ENCODE data around the gene INTU.
"Not testable (repeated sequence)": the region's sequence is repeated elsewhere in the genome, so short reads cannot be mapped to it uniquely, and the experiment has no call there.

INTU gene

DNA sequence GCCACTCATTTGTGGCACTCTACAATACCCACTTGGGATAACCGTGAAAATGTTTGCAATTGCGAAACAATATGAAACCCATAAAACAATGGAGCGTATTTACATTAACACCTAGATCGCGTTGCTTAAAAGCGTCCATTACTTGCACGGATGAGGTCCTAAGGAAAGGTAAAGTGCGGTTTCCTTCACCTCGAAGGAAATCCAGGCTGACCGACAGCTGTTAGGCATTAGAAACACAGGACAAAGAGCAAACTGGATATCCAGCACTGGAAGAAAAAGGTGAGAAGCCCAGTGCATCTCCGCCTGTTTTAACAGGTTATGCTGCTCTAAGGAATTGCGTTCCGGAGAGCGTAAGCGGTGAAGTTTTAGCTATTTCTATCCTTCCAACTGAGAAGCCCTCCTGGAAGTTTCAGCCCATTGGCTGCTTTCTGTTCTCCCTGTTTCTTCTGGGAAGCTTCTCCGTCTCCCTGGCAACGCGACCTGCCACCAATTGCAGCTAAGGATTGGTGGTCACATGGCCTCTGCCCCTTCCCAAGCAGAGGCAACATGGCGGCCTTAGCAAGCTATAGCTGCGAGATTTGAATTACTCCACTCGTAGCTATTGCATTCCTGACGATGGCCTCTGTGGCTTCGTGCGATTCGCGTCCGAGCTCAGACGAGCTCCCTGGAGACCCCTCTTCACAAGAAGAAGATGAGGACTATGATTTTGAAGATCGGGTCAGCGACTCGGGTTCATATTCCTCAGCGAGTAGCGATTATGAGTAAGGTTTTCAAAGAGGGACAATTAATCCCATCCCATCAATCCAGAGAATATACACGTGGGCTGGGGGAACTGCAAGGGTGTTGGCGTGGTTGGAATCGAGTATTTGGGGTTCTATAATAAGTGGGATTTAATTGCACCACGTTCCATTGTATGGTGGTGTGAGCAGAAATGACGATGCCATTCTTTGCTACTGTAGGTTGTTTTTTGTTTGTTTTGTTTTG lies at the start of gene INTU:
Gene INTU (plus strand): TSS at position 538 of the 984 bp plus-strand sequence. CDS start 78 bp downstream, at position 616.
- H3K36me3 Mint-ChIP-seq: no peaks in the 10 kb centered on the region
- no peaks in the 10 kb centered on the region for H3K9me3 Mint-ChIP-seq
- H3K27ac Mint-ChIP-seq: no peak within 1 kb of the TSS
- peaks cover 13% of the 10 kb centered on the region for H3K4me1 Mint-ChIP-seq
- peaks cover 39% of the 10 kb centered on the region for H3K27me3 Mint-ChIP-seq
- peak within 1 kb of the TSS; percentile 79 for H3K4me3 Mint-ChIP-seq

DNA sequence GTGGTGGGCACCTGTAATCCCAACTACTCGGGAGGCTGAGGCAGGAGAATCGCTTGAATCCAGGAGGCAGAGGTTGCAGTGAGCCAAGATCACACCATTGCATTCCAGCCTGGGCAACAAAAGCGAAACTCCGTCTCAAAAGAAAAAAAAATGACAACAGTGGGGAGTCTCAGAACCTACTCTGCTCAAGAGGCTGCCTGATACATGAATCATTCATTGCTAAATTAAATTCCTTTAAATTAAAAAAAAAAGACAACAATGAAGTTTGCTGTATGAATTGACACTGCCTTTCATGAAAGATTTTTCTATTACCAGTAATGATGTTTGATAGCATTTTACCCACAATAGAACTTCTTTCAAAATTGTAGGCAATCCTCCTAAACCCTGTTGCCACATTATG lies 46.3 kb upstream of the INTU start:
- not testable (repeated sequence) for H3K27me3 Mint-ChIP-seq, H3K4me1 Mint-ChIP-seq, H3K4me3 Mint-ChIP-seq, H3K27ac Mint-ChIP-seq, H3K9me3 Mint-ChIP-seq, H3K36me3 Mint-ChIP-seq

DNA sequence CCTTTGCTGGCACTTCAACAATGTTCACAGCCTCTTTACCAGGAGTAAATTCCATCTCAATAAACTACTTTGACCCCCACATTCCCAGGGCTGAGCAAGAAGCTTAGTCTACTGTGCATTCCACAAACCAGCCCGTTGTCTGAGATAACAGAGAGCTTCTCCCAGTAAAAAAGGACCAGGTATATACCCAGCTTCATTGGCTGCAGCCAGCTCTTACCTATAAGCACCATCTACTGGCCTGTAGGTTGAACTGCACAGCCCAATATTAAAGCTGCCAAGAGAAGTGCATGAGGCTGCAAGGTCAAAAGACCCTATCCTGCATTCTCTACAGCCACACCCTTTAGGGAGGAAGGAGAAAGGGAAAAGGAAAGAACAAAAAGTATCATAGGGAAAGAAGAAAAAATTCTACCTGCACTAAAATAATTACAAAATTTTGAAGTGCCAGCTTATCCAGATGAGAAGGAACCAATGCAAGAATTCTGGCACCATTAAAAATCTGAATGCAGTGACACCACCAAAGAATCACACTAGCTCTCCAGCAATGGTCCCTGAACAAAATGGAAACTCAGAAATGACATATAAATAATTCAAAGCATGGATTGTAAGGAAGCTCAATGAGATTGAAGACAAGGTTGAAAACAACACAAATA lies 45.7 kb upstream of the INTU start:
- H3K9me3 Mint-ChIP-seq: no peaks in the 10 kb centered on the region
- H3K4me3 Mint-ChIP-seq: no peak overlapping the region
- peaks cover 6% of the 10 kb centered on the region for H3K27me3 Mint-ChIP-seq
- H3K36me3 Mint-ChIP-seq: no peaks in the 10 kb centered on the region
- H3K27ac Mint-ChIP-seq: no peak overlapping the region
- H3K4me1 Mint-ChIP-seq: no peaks in the 10 kb centered on the region

DNA sequence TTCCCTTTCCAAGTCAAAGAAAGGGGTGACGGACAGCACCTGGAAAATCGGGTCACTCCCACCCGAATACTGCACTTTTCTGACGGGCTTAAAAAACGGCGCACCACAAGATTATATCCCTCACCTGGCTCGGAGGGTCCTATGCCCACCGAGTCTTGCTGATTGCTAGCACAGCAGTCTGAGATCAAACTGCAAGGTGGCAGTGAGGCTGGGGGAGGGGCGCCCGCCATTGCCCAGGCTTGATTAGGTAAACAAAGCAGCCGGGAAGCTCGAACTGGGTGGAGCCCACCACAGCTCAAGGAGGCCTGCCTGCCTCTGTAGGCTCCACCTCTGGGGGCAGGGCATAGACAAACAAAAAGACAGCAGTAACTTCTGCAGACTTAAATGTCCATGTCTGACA lies 43.6 kb upstream of the INTU start:
- H3K27me3 Mint-ChIP-seq, H3K36me3 Mint-ChIP-seq, H3K27ac Mint-ChIP-seq, H3K9me3 Mint-ChIP-seq, H3K4me3 Mint-ChIP-seq, H3K4me1 Mint-ChIP-seq: not testable (repeated sequence)

DNA sequence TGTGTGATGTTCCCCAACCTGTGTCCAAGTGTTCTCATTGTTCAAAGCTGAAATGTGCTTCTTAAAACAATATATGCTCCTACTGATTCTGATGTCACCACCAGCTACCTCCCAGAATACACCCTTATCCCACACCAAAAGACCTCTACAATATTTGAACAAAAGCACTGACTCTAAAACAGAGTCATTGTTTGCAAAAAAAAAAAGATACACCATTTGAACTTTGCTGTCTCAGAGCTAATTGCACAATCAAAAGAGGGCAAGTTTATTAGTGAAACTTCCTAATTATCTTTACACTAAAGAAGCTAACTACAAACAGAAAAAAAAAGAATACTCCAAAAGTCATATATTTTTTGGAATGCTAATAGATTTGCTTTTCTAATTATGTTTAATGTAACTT lies 34.1 kb upstream of the INTU start:
- Mint-ChIP-seq H3K27me3 (no peaks in the 10 kb centered on the region), H3K4me3 (no peak overlapping the region), H3K9me3 (no peaks in the 10 kb centered on the region), H3K36me3 (no peaks in the 10 kb centered on the region), H3K27ac (no peak overlapping the region), H3K4me1 (no peaks in the 10 kb centered on the region)

DNA sequence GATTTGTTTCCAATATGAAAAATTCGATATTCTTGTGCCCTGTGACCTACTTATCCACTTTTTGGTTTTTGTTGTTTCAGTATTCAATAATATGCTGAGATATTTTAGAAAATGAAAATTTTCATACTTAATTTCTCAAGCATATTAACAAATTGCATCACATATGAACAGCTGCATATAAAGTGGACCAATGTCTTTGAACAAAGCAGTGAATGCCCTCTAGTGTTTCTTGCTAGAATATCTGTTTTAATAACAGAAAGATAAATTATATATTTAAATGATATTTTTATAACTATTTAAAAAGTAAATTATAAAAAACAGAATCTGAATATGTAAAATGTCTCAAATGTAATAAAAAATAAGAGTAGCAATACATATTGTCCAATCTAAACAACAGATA lies 31.7 kb upstream of the INTU start:
- Mint-ChIP-seq H3K27me3 (peaks cover 6% of the 10 kb centered on the region), H3K4me1 (no peaks in the 10 kb centered on the region), H3K27ac (no peak overlapping the region), H3K36me3 (no peaks in the 10 kb centered on the region), H3K4me3 (no peak overlapping the region), H3K9me3 (no peaks in the 10 kb centered on the region)

DNA sequence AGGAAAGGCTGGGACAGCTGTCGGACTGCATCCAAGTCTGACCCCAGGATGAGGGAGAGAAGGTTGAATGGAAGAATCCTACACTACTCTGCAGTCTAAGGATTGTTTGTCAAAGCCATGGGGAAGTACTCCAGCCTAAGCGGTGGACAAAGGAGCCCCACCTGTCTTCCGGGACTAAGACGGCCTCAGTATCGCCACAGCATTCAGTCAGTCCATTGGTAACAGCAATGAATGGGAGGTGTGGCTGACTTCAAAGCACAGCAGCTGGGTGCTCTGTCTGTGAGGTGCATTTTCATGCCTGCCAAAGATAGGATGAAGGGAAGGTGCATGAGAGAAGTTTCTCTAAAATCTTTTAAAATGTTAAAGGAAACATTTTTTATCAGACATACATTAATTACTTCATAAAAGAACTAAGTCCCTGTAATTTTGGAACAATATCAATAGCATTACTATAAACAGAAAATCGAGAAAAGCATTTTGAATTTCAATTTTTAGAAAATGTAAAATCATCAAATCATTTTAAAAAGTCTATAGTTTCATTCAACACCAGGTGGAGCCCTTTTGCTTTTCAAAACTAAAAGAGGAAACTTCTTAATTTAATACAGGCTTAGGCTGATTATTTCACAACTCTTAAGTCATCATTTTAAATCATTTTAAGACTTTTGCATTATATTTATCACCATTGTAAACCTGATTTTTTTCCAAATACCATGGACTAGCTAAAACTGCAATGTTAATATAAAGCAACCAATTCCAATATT lies 27.6 kb upstream of the INTU start:
- H3K9me3 Mint-ChIP-seq: no peaks in the 10 kb centered on the region
- H3K36me3 Mint-ChIP-seq: no peaks in the 10 kb centered on the region
- no peaks in the 10 kb centered on the region for H3K4me1 Mint-ChIP-seq
- no peak overlapping the region for H3K4me3 Mint-ChIP-seq
- peaks cover 8% of the 10 kb centered on the region for H3K27me3 Mint-ChIP-seq
- no peak overlapping the region for H3K27ac Mint-ChIP-seq

DNA sequence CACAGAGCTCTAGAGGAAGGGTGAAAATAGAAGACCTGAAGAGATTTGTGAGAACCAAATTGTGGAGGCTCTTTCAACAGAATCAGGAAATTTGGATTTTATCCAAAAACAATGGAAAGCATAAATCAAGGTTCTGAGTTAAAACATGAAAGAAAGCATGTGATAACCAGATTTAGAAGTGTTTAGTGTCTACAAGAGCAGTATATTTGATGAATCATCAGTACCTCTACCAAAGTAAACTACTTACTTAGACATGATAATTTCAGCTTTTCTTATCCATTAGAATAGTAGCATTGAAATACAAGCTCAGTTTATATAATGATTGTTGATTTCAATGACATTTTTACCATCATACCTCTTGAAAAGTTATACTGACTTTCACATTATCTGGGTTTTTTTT lies 25.9 kb upstream of the INTU start:
- Mint-ChIP-seq H3K27me3 (peaks cover 8% of the 10 kb centered on the region), H3K36me3 (no peaks in the 10 kb centered on the region), H3K4me1 (no peaks in the 10 kb centered on the region), H3K9me3 (no peaks in the 10 kb centered on the region), H3K4me3 (no peak overlapping the region), H3K27ac (no peak overlapping the region)

DNA sequence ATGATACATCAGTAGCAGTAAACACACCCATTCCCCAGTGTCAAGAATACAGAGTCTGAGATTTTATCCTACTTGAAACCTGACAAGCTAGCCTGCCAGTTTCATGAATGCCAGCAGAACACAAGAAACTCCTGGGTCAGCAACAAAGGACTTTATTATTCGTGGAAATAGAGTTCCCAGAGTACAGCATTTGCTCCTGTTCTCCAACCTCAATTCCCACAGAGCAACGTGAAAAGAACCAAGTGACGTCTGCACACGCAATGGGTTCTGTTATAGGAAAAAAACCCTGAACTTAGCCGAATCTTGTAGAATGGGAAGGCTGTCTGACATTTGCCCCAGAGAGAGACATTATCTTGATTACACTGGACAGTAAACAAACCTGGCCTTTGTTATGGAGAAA lies 23.3 kb upstream of the INTU start:
- Mint-ChIP-seq H3K27ac (no peak overlapping the region), H3K4me3 (no peak overlapping the region), H3K27me3 (peaks cover 14% of the 10 kb centered on the region), H3K36me3 (no peaks in the 10 kb centered on the region), H3K4me1 (no peaks in the 10 kb centered on the region), H3K9me3 (no peaks in the 10 kb centered on the region)

DNA sequence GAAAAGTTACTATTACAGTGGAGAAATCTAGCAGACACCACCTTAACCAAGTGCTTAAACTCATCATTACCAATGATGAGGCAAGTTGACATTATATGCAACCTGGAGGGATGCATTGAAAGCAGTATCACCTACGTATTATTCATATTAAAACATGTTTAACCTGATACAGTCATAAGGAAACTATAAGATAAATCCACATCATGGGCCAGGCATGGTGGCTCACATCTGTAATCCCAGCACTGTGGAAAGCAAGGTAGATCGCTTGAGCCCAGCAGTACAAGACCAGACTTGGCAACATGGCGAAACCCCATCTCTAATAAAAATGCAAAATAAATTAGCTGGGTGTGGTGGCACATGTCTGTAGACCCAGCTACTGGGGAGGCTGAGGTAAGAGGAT lies 22.3 kb upstream of the INTU start:
- Mint-ChIP-seq H3K4me3 (no peak overlapping the region), H3K27ac (no peak overlapping the region)

DNA sequence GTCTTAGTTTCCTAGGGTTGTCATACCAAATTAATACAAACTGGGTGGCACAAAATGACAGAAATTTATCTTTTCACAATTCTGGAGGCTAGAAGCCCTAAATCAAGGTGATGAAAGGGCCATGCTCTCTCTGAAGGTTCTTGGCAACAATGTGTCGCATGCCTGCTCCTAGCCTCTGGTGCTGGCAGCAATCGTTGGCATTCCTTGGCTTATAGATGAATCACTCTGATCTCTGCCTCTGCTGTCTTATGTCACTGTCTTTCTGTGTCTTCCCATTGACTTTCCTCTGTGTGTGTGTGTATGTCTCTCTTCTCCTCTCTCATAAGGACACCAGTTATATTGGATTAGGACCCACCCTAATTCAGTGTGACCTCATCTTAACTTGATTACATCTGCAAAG lies 15.9 kb upstream of the INTU start:
- Mint-ChIP-seq H3K36me3 (peaks cover 1% of the 10 kb centered on the region), H3K27me3 (peaks cover 24% of the 10 kb centered on the region), H3K4me1 (no peaks in the 10 kb centered on the region), H3K27ac (no peak overlapping the region), H3K9me3 (peaks cover 6% of the 10 kb centered on the region), H3K4me3 (no peak overlapping the region)

More for the DNA sequence above, 22.3 kb upstream of the INTU start:
- Mint-ChIP-seq H3K36me3 (no peaks in the 10 kb centered on the region), H3K4me1 (no peaks in the 10 kb centered on the region), H3K27me3 (peaks cover 8% of the 10 kb centered on the region), H3K9me3 (no peaks in the 10 kb centered on the region)

DNA sequence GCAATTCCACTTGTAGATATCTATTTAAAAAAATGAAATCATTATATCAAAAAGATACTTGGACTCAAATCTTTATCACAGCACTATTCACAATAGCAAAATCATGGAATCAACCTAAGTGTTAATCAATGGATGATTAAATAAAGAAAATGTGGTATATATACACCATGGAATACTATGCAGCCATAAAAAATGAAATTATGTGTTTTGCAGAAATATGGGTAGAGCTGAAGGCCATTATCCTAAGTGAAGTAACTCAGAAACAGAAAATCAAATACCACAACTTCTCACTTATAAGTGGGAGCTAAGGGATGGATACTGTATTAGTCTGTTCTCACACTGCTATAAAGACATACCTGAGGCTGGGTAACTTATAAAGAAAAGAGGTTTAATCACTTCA lies 14.3 kb upstream of the INTU start:
- peaks cover 28% of the 10 kb centered on the region for H3K27me3 Mint-ChIP-seq
- peaks cover 1% of the 10 kb centered on the region for H3K36me3 Mint-ChIP-seq
- no peak overlapping the region for H3K4me3 Mint-ChIP-seq
- peaks cover 6% of the 10 kb centered on the region for H3K9me3 Mint-ChIP-seq
- peaks cover 3% of the 10 kb centered on the region for H3K4me1 Mint-ChIP-seq
- H3K27ac Mint-ChIP-seq: no peak overlapping the region

DNA sequence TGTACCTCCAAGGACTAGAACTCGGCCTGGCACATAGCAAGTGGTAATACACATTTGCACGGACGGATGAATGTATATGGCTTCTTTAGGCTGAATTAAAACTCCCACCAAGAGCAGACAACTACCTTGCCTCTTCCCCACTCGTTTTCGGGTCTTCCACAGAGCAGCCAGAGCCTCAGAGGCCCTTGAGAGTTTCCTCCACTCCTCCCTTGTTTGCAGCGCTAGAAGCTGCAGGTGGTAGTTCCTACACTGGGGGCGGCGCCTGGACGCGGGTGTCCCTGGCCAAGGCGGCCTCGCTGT lies 10.2 kb upstream of the INTU start:
- H3K4me3 Mint-ChIP-seq: no peak overlapping the region

DNA sequence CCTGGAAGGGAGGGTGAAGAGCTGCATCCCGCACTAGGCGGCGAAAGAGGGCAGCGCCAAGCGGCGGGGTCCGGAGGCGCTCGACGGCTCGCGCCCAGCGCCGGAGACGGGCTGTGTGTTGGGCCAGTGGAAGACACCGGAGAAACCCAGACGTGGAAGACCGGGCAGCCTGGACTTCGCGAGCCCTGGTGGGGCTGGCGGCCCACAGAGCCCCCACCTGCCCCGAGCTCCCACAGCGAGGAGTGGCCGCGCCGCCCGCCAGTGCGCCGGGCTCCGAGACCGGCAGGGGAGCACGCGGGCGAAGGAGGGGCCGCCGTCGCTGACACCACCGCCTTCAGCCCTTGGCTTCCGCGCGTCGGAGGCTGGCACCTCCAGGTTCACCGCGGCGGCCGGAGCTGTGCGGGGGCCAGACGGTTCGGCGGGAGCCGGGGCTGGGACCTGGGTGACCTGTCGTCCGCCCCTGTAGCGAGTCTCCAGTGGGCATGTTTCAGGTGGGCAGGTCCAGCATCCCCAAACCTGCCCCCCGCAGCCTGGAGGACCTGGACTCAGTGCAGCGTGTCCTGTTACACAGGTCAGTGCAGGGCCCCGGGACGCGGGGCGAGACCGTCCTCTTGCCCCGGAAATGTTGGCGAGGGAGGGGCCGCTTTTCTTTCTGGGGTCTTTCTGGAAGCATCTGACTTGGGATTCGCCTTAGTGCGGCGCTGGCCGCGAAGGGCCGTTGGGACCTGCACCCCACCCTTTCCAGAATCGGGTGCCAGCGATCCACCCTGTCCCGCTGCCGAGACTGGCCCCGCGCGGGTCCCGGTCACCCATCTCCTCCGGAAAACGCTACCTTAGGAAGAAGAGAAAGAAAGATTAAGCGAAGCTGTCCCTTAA lies 9.6 kb upstream of the INTU start:
- Mint-ChIP-seq H3K4me1 (peaks cover 3% of the 10 kb centered on the region), H3K27me3 (peaks cover 42% of the 10 kb centered on the region), H3K4me3 (no peak overlapping the region)

More for the DNA sequence above, 10.2 kb upstream of the INTU start:
- peaks cover 42% of the 10 kb centered on the region for H3K27me3 Mint-ChIP-seq
- no peaks in the 10 kb centered on the region for H3K9me3 Mint-ChIP-seq
- H3K4me1 Mint-ChIP-seq: peaks cover 3% of the 10 kb centered on the region
- no peaks in the 10 kb centered on the region for H3K36me3 Mint-ChIP-seq
- no peak overlapping the region for H3K27ac Mint-ChIP-seq

DNA sequence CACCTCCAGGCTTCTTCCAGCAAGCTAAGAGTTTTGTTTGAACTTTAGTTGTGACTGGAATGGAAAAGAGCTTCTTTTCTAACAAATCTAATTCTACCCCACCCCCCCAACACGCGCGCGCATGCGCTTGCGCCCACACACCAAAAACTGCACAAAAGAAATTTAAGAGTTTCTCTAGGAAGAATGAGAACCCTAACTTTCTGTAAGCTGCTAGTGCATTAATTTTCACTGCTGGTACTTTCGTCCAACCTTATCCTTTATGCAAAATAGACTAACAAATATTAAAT lies 9.0 kb upstream of the INTU start:
- Mint-ChIP-seq H3K4me3 (no peak overlapping the region), H3K4me1 (peaks cover 3% of the 10 kb centered on the region), H3K36me3 (no peaks in the 10 kb centered on the region), H3K27ac (no peak overlapping the region), H3K9me3 (no peaks in the 10 kb centered on the region), H3K27me3 (peaks cover 42% of the 10 kb centered on the region)

More for the DNA sequence above, 9.6 kb upstream of the INTU start:
- Mint-ChIP-seq H3K36me3 (no peaks in the 10 kb centered on the region), H3K27ac (no peak overlapping the region), H3K9me3 (no peaks in the 10 kb centered on the region)

Measured in activated naive CD4-positive, alpha-beta T cell treated with anti-CD3 and anti-CD28 coated beads, Interleukin-2, amount 50 U/mL, for 24 hours (primary cell).